ENCODE measurements around the gene SSBP4.
A peak's percentile ranks its signal among the peaks of the same experiment; 100 is the strongest.

Gene SSBP4

DNA sequence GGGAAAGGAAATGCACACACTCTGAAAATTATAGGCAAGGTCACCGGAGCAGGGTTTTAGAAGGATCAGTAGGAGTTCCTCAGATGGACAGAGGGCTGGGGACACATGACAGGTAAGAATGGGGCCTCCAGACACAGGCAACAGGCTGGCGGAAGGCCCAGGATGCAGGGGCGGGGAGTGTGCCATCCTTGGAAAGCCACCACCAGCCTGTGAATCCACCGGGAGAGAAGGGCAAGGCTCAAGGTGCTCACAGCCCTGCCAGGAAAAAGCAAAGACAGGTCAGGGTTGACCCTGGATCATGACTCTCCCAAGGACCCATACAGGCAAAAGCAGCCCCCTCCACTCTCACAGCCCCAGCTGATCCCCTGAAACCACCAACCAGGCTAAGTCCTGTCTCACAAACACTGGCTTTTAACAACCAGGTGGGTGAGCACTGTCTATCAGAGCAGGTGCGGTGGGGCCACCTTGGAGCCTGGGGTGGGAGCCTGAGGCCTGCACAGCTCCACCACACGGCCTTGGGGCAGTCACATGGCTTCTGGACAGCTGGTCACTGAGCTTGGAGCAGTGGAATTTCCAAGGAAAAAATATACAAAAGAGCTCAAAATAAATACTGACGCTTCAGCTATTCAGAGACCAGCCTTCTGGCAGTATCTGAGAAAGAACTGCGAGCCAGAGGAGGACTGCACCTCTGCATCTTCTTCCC, 54.0 kb downstream of the SSBP4 start:
- no peak for DNase-seq

DNA sequence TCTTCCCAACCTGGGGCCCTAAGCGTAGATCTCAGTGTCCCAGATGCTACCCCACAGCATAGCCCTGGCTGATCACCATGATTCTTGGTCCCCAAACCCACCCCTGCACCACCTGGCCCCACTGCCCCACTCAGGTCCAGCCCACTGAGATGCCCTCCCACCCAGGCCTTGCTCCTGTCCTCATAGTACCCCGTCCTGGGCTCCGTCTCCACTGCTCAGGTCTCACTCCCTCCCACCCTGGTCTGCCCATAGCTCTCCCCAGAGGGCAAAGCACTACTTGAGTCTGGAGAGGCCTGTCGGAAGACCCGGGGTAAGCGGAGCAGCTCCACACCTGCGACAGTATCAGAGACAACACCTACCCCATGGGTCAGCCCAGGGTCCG, 54.5 kb downstream of the SSBP4 start:
- no peak for DNase-seq

DNA sequence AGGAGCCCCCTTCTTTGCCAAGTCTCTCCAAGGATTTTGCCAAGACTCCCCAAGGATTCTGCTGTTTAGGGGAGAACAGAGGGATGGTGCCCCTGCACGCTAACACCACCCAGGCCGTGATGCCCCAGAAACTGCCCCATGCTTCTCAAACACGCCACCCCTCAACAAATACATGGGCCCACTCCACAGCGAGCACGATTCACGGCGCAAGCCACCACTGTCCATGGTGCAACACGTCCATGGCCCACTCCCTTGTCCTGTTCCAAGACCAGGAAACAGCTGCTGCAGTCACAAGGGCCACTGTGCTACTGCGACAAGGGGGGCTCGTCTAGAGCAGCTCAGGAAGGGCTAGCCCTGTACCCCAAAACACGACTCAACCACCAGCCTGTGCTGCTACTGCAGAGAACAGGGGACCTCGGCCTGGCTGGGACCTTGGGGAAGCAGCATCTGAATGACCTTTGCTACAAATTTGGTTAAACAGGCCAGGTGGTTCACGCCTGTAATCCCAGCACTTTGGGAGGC, 55.2 kb downstream of the SSBP4 start:
- DNase-seq = no peak

DNA sequence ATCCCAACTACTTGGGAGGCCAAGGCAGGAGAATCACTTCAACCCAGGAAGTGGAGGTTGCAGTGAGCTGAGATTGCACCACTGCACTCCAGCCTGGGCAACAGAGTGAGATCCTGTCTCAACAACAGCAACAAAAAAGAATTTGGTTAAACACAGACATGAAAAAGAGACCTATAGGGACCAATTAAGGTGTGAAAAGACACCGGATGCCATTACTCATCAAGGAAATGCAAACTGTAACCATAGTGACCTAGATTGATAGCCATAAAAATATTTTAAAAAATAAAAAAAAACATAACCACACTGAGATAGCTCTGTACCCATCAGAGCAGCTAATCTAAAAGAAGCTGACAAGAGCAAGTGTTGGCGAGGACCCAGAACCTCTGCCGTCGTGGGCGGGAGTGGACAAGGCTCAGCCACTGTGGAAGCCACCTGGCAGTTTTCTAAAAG, 55.8 kb downstream of the SSBP4 start:
- DNase-seq = no peak

DNA sequence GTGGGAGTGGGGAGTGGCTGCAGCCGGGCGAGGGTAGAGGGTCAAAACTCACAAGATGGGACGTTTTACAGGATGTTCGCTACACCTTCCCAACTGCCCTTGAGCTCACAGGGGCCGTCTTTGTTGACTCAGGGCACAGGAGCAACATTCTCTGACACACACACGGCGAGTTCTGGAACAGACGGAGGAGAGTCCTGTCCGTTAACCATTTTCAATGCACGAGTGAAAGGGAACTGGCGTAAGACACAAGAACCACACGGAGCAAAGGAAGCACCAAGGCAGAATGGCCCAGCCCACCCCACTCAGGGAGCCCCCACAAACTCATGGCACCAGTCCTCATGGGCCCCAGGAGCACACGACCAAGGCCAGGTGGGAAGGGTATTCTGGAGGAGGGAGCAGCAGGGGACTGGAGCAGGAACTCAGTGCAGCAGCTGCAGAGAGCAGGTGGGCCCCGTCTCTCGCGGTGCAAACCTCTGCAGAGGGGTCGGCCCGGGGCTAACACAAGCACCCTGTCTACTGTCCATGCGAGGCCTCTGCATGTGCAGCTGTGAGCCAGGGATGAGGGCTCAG, 56.6 kb downstream of the SSBP4 start:
- DNase-seq = no peak

DNA sequence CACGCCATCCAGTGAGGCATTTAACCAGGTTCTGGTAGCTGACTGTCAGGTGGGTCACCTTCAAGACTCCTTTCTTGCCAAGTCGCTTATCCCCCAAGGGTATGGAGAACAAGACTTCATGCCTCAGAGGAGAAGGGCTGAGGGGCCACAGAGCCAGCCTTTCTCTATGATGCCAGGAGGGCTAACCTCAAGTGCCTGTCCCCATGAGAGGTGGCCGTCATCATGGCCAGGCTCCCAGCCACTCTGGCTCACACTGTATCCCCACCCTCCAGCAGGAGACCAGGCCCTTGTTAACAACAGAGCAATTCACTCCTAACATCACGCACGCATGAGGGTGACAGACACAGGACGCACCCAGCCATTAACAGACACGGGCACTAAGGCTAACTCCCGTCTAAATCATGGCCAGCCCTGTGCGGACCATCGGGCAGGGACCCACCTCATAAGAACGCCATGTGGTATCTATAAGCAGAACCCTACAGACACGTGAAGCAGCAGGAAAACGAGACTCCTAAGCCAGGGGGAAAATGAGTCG, 57.4 kb downstream of the SSBP4 start:
- no peak for DNase-seq

DNA sequence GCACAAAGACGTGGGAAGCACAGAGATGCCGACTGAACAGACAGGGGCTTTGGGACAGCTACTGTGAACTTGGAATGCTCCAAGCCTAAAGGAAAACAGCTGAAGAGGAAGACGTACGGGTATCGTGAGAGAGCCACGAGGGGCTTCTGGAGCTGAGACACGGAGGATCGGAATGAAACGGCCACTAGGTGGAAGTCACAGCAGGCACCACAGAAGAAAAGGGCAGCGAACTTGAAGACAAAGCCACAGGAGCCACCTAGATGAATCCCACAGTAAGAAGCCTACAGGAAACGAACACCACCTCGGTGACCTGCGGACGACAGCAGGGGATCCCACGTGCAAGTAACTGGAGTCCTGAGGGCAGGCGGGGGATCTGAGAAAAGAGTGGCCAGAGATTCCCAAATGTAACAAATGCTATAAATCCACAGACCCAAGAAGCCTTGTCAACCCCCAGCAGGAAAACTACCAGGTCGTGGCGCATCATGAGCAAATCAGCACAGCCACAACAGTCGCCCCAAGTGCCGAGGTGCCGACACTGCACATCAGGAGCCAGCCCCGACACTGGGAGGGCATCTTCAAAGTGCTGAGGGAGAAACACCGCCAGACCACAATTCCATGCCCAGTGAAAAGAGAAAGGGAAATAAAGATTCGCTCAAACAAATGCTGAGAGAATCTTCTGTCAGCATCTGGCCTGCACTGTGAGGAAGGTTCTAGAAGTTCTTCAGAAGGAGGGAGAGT, 58.0 kb downstream of the SSBP4 start:
- DNase-seq = no peak

DNA sequence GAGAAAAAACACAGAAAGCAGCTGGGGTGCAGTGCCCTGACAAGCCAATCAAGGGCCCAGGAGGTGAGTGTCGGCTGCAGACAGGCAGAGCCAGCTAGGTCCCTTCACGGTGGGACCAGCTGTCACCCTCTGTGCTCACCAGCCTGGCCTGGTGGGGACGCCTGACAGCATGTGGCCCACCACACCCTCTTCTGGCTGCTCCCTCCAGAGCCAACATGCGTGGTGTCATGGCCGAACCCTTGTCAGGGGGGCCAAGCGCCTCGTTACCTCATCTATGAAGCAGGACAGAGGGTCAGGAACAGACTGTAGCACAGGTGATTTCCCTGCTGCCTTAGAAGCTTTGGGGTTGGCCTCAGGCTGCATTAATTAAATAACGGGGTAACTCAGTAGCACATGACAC, 58.8 kb downstream of the SSBP4 start:
- DNase-seq = no peak

DNA sequence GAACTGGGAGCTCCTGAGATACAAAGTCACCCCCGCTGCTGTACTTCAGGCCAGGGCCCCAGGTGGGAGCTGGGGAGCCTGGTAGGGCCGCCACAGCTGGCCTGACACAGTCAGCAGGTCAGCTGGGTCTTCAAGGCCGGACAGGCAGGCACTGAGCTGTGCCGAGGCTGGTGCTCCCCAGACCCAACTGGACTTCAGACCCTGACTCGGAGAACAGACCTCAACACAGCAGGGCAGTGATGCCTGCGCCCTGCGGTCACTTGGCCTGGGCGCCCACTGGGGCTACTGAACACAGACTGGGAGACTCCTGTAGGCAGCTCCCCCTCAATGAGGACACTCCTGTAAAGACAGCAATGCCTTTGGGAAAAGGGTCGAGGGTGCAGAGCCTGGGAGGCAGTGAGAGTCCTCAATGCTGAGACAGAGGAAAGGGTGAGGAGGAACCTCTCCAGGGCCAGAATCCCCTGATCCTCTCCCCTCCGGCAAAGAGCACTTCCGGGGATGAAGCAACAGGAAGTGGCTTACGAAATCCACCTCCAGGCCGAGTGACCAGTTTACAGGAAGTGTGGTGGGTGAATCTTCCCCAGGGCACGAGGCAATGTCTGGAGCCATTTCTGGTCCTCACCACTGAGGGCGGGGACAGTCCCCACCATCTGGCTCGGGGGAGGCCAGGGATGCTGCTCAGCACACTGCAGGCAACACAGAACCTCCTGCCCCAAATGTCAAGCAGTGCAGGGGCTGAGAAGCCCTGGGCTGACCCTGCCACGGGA, 59.5 kb downstream of the SSBP4 start:
- peak; percentile 29 to 50 for DNase-seq

DNA sequence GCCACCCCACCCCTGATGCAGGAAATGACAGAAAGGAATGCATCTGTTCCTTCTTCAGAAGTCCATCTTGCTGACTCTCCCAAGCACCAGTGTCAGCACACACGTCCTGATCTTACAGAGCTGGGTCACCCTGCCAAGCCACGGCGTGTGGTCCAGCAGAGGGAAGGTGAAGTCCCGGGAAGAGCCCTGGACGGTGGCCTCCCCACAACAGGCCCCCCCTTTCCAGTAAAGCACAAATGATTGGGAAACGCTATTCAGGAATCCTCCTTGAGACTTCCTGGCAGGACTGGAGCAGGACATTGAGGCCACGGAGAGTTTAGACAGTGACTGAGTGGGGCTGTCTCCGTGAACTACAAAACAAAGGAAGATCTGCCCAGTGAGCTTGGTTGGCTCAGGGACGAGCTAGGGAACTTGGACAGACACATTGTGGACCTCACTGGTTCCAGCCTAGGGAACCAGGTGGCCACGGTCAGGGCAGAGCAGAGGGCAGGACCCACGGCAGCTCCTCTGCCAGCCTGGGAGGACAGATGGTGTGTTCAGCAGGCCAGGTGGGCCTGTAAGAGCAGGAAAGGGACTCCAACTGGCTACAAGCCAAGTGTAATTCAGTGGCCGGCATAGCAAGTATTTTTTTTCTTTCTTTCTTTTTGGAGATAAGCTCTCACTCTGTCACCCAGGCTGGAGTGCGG, 61.0 kb downstream of the SSBP4 start:
- no peak for DNase-seq

DNA sequence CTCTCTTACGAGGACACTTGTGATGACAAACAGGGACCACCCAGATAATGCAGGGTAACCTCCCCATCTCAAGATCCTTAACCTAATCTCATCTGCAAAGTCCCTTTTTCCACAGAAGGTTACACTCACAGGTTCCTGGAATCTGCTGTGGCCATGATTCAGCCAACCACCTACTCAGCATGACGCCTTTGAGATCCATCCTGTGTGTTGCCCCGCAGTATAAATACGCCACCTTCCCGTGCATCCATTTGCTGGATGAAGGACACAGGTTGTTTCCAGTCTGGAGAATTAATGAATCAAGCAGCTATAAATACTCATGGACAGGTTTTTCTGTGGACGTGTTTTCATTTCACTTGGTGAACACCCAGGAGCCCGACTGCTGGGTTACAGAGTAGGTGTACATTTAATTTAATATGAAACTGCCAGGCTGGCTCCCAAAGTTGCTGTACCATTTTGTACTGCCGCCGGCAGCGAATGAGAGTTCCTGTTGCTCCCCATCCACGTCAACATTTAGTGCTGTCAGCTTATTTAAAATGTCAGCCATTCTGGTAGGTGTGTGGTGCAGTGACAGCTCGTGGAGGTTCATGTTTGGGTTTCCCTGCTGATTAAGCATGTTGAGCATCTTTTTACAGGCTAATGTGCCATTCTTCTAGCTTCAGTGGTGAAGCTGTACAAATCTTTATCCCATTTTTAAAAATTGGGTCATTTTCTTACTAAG, 62.5 kb downstream of the SSBP4 start:
- no peak for DNase-seq

DNA sequence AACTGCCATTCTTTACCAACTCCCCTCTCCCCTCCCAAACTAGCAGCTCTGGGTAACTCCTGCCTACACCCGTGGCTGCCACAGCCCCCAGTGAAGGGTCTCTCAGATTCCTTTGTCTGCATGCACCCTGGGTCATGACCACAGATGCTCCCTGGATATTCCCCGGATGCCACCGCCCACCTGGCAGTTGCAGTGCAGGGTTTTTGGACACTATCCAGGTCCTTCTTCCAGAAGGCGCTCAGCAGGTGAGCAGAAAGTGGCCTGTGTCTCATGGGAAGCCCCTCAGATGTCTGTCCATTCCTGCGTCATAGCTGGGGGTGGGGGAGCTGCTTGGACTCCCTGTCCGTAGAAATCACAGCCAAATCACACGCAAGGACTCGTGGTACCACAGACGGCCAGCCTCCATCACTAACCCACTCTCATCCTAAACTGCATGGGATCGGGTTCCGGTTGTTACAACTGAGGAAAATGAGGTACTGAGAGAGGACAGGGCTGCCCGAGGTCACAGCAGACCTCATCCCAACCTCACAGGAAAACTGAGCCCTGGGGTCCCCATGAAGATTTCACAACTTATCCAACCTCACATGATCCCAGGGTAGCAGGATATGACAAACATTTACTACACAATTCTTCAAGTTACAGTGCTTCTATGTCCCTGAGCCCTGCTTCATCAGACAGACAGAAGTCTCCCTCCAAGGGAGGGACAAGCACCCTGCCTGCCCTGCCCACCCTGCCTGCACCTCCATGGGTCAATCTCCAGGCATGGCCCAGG, 64.1 kb downstream of the SSBP4 start:
- no peak for DNase-seq
